ENCODE data around the gene UMODL1.

The UMODL1 gene

GRCh38 chr21:42081931-42082381, 10.8 kb downstream of the UMODL1 start:
- H3K4me3 ChIP-seq (ENCODE audit: low read depth, low read length), result no peak overlapping the region
- no peak for TF ChIP-seq CTCF (IDR thresholded peaks at IDR 0.05; ENCODE audit: low read depth, low read length)

GRCh38 chr21:42082501-42083360, 11.6 kb downstream of the UMODL1 start:
- H3K4me3 ChIP-seq (ENCODE audit: low read depth, low read length), result no peak overlapping the region
- no peak for TF ChIP-seq CTCF (IDR thresholded peaks at IDR 0.05; ENCODE audit: low read depth, low read length)

- no peak for TF ChIP-seq CTCF (IDR thresholded peaks at IDR 0.05; ENCODE audit: low read depth, low read length)
- H3K4me3 ChIP-seq (ENCODE audit: low read depth, low read length), result no peak overlapping the region
Observed at GRCh38 chr21:42083361-42083690, 12.2 kb downstream of the UMODL1 start.

GRCh38 chr21:42084079-42084478, 13.0 kb downstream of the UMODL1 start:
- no peak for TF ChIP-seq CTCF (IDR thresholded peaks at IDR 0.05; ENCODE audit: low read depth, low read length)
- no peak overlapping the region for H3K4me3 ChIP-seq (ENCODE audit: low read depth, low read length)

- no peak for TF ChIP-seq CTCF (IDR thresholded peaks at IDR 0.05; ENCODE audit: low read depth, low read length)
- H3K4me3 ChIP-seq (ENCODE audit: low read depth, low read length), result no peak overlapping the region
Observed at GRCh38 chr21:42085246-42086077, 14.3 kb downstream of the UMODL1 start.

GRCh38 chr21:42086969-42087368, 15.9 kb downstream of the UMODL1 start:
- TF ChIP-seq CTCF (IDR thresholded peaks at IDR 0.05; ENCODE audit: low read depth, low read length), result no peak
- H3K4me3 ChIP-seq (ENCODE audit: low read depth, low read length), result no peak overlapping the region

GRCh38 chr21:42088148-42088547, 17.0 kb downstream of the UMODL1 start:
- no peak overlapping the region for H3K4me3 ChIP-seq (ENCODE audit: low read depth, low read length)
- no peak for TF ChIP-seq CTCF (IDR thresholded peaks at IDR 0.05; ENCODE audit: low read depth, low read length)
